Dedifferentiated amniotic fluid mesenchymal stem cell (primary cell): ENCODE measurements around the gene ELAC1.

Source experiments
- DNase-seq: peaks from one replicate; pipeline ENCODE4 v3.0.0-alpha.2; 2016; ENCODE audit errors: extremely low spot score

ELAC1 gene

GRCh38 chr18:51020536-51020935, 52.7 kb downstream of the ELAC1 start:
- no peak for DNase-seq

- no peak for DNase-seq
Observed at GRCh38 chr18:51021226-51021965, 53.6 kb downstream of the ELAC1 start.

GRCh38 chr18:51025512-51025911, 57.7 kb downstream of the ELAC1 start:
- DNase-seq: no peak

- DNase-seq: no peak
Observed at GRCh38 chr18:51028201-51028805, 60.5 kb downstream of the ELAC1 start.

- peak; percentile 57 for DNase-seq
Observed at GRCh38 chr18:51029378-51029693, 61.5 kb downstream of the ELAC1 start.

- DNase-seq: peak; percentile 94
Observed at GRCh38 chr18:51029694-51030536, 62.1 kb downstream of the ELAC1 start, which contains the start of gene SMAD4. SMAD4 (plus strand) TSS chr18:51030213; CDS start chr18:51047047, 16,834 bp downstream.

- DNase-seq: no peak
Observed at GRCh38 chr18:51030537-51031258, 62.9 kb downstream of the ELAC1 start.

GRCh38 chr18:51032193-51032592, 64.4 kb downstream of the ELAC1 start:
- DNase-seq: no peak

GRCh38 chr18:51037230-51037629, 69.4 kb downstream of the ELAC1 start:
- no peak for DNase-seq
